ENCODE measurements around the gene KIAA1191.
"Not testable (repeated sequence)": the region's sequence is repeated elsewhere in the genome, so short reads cannot be mapped to it uniquely, and the experiment has no call there.

The KIAA1191 gene

GRCh38 chr5:176317534-176318374 lies 43.8 kb downstream of the KIAA1191 start:
- DNase-seq (ENCODE audit: low spot score) = no peak

GRCh38 chr5:176305356-176305755 lies 56.2 kb downstream of the KIAA1191 start:
- not testable (repeated sequence) for DNase-seq (ENCODE audit: low spot score)

Data from HuH-7 (cell line).